DOHH2 (cell line): Measurements from ENCODE around the gene SLC35F1.

Experiments used
- CTCF ChIP-seq: fragments of 200-600 bp; sonication (generic); IDR thresholded peaks from one replicate; pipeline ENCODE4 v1.5.1; 2014; ENCODE audit warnings: antibody characterized with exemption, mild to moderate bottlenecking, low read depth, low read length; ENCODE audit not compliant: poor library complexity, severe bottlenecking
- EZH2phosphoT487 ChIP-seq: fragments of 200-600 bp; sonication (generic); IDR thresholded peaks from 2 replicates; pipeline ENCODE4 v1.6.1; 2017; ENCODE audit warnings: borderline replicate concordance, mild to moderate bottlenecking, antibody characterized with exemption, low read length, moderate library complexity, mixed read lengths

DNA sequence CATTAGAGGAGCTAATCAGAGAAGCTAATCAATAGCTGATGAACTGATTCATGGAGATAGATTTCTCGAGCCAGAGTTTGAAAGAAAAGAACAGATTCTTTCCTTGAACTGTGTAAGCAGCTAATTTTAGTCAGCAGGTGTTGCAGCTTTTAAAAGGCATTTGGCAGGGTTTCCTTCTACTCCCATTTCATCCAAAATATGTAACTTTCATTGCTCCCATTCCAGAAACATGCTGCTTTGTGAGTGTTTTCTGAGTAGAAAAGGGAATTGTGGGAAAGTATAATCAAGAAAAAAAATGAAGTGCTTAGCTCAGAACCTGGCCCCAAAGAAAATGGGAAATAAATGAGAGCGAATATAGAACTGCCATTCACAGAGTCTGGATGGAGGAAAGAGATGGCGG lies 20.8 kb downstream of the SLC35F1 start:
- TF ChIP-seq CTCF: no peak
- TF ChIP-seq EZH2phosphoT487: no peak
